Nephron (organoid): ENCODE data around the gene CITED4.

Experiments
- H3K27ac Mint-ChIP-seq, 3 experiments: 2 replicates each; pipeline ENCODE4 v1.8.0; 2020; ENCODE audit warnings: mixed read lengths in 3 of 3, mild to moderate bottlenecking in 2 of 3, moderate library complexity in 1 of 3
- H3K27me3 Mint-ChIP-seq: 2 replicates; pipeline ENCODE4 v1.8.0; 2021; ENCODE audit warnings: low read depth, mild to moderate bottlenecking, moderate library complexity, mixed read lengths
- H3K36me3 Mint-ChIP-seq: 2 replicates; pipeline ENCODE4 v1.8.0; 2020; ENCODE audit warnings: low read depth, mixed read lengths
- H3K4me1 Mint-ChIP-seq: 2 replicates; pipeline ENCODE4 v1.8.0; 2020; ENCODE audit warnings: mixed read lengths
- H3K4me3 Mint-ChIP-seq, 3 experiments: 2 replicates each; pipeline ENCODE4 v1.8.0; 2020; ENCODE audit warnings: mild to moderate bottlenecking in 3 of 3, mixed read lengths in 3 of 3, moderate library complexity in 2 of 3
- H3K9me3 Mint-ChIP-seq: 2 replicates; pipeline ENCODE4 v1.8.0; 2020; ENCODE audit warnings: mixed read lengths
- CTCF ChIP-seq, 3 experiments: fragments of 200-600 bp; sonication (generic); IDR thresholded peaks; one replicate each; pipeline ENCODE4 v1.5.0; 2021; ENCODE audit warnings: antibody characterized with exemption in 3 of 3; ENCODE audit not compliant: unreplicated experiment in 3 of 3

CITED4 gene

GRCh38 chr1:40856116-40856515, 6.0 kb downstream of the CITED4 start:
- no peak for TF ChIP-seq CTCF (IDR thresholded peaks at IDR 0.05; ENCODE audit: unreplicated experiment in 3 of 3)
- H3K27me3 Mint-ChIP-seq, result peaks cover 43% of the 10 kb centered on the region
- H3K4me1 Mint-ChIP-seq, result no peaks in the 10 kb centered on the region
- H3K36me3 Mint-ChIP-seq, result no peaks in the 10 kb centered on the region
- no peaks in the 10 kb centered on the region for H3K9me3 Mint-ChIP-seq
- no peak overlapping the region for H3K4me3 Mint-ChIP-seq
- H3K27ac Mint-ChIP-seq, result no peak overlapping the region

GRCh38 chr1:40855513-40855912, 6.7 kb downstream of the CITED4 start:
- Mint-ChIP-seq H3K4me3 (no peak overlapping the region), H3K9me3 (no peaks in the 10 kb centered on the region), H3K27me3 (peaks cover 37% of the 10 kb centered on the region), H3K27ac (no peak overlapping the region), H3K4me1 (no peaks in the 10 kb centered on the region), H3K36me3 (no peaks in the 10 kb centered on the region)
- TF ChIP-seq CTCF (IDR thresholded peaks at IDR 0.05; ENCODE audit: unreplicated experiment in 3 of 3), result peak in 1 of 3 experiments; percentile 8

- no peaks in the 10 kb centered on the region for H3K4me1 Mint-ChIP-seq
- TF ChIP-seq CTCF (IDR thresholded peaks at IDR 0.05; ENCODE audit: unreplicated experiment in 3 of 3), result no peak
- H3K4me3 Mint-ChIP-seq, result no peak overlapping the region
These were observed 8.3 kb downstream of the CITED4 start for GRCh38 chr1:40853885-40854170.

GRCh38 chr1:40853113-40853884, 8.9 kb downstream of the CITED4 start:
- H3K4me1 Mint-ChIP-seq, result no peaks in the 10 kb centered on the region
- peaks cover 23% of the 10 kb centered on the region for H3K27me3 Mint-ChIP-seq

More at GRCh38 chr1:40853885-40854170, 8.3 kb downstream of the CITED4 start:
- no peak overlapping the region for H3K27ac Mint-ChIP-seq
- H3K27me3 Mint-ChIP-seq, result peaks cover 29% of the 10 kb centered on the region
- no peaks in the 10 kb centered on the region for H3K9me3 Mint-ChIP-seq
- H3K36me3 Mint-ChIP-seq, result no peaks in the 10 kb centered on the region

GRCh38 chr1:40851643-40852042, 10.5 kb downstream of the CITED4 start:
- H3K36me3 Mint-ChIP-seq, result no peaks in the 10 kb centered on the region
- H3K4me3 Mint-ChIP-seq, result no peak overlapping the region
- no peak overlapping the region for H3K27ac Mint-ChIP-seq
- H3K27me3 Mint-ChIP-seq, result peaks cover 14% of the 10 kb centered on the region
- no peak for TF ChIP-seq CTCF (IDR thresholded peaks at IDR 0.05; ENCODE audit: unreplicated experiment in 3 of 3)
- H3K4me1 Mint-ChIP-seq, result no peaks in the 10 kb centered on the region
- H3K9me3 Mint-ChIP-seq, result no peaks in the 10 kb centered on the region

More at GRCh38 chr1:40853113-40853884, 8.9 kb downstream of the CITED4 start:
- Mint-ChIP-seq H3K36me3 (no peaks in the 10 kb centered on the region), H3K27ac (no peak overlapping the region), H3K9me3 (no peaks in the 10 kb centered on the region), H3K4me3 (no peak overlapping the region)
- no peak for TF ChIP-seq CTCF (IDR thresholded peaks at IDR 0.05; ENCODE audit: unreplicated experiment in 3 of 3)
